HG02970 (cell line): ENCODE measurements around the gene PRSS33.

Experiments used
- ATAC-seq: cut with Tn5 transposase; IDR thresholded peaks from one replicate; pipeline ENCODE4 v1.9.1; 2021; ENCODE audit warnings: mild to moderate bottlenecking, moderate library complexity, moderate number of reproducible peaks; ENCODE audit not compliant: unreplicated experiment, low FRiP score

PRSS33 gene

GRCh38 chr16:2767140-2767731, 20.1 kb downstream of the PRSS33 start:
- no peak for ATAC-seq

- no peak for ATAC-seq
Observed at GRCh38 chr16:2766430-2767139, 20.8 kb downstream of the PRSS33 start.

GRCh38 chr16:2765462-2766404, 21.6 kb downstream of the PRSS33 start:
- no peak for ATAC-seq

GRCh38 chr16:2764718-2765117, 22.6 kb downstream of the PRSS33 start:
- ATAC-seq = no peak

GRCh38 chr16:2763173-2763572, 24.2 kb downstream of the PRSS33 start:
- ATAC-seq = no peak

- ATAC-seq = no peak
Observed at GRCh38 chr16:2762711-2763110, 24.6 kb downstream of the PRSS33 start.

GRCh38 chr16:2761886-2762583, 25.3 kb downstream of the PRSS33 start:
- ATAC-seq = no peak

GRCh38 chr16:2761472-2761871, 25.9 kb downstream of the PRSS33 start:
- ATAC-seq = no peak

GRCh38 chr16:2757344-2757743, 30.0 kb downstream of the PRSS33 start:
- ATAC-seq = no peak

- ATAC-seq = no peak
Observed at GRCh38 chr16:2756288-2757015, 30.9 kb downstream of the PRSS33 start.

- no peak for ATAC-seq
Observed at GRCh38 chr16:2755158-2755557, 32.2 kb downstream of the PRSS33 start.

- no peak for ATAC-seq
Observed at GRCh38 chr16:2753733-2754020, 33.7 kb downstream of the PRSS33 start.

GRCh38 chr16:2752850-2753732, 34.3 kb downstream of the PRSS33 start:
- peak; percentile 49 for ATAC-seq

- peak; percentile 87 for ATAC-seq
Observed at GRCh38 chr16:2752035-2752849, 35.1 kb downstream of the PRSS33 start, which contains the start of gene SRRM2. TSS of gene SRRM2 (plus strand) at chr16:2752638. CDS start at chr16:2756365, 3,727 bp downstream.

- ATAC-seq = peak; percentile 21
Observed at GRCh38 chr16:2751577-2752034, 35.8 kb downstream of the PRSS33 start.

- no peak for ATAC-seq
Observed at GRCh38 chr16:2749936-2750335, 37.4 kb downstream of the PRSS33 start.

- no peak for ATAC-seq
Observed at GRCh38 chr16:2749476-2749875, 37.9 kb downstream of the PRSS33 start.
